Measurements from ENCODE around the gene SSX2IP. TPM values are rescaled to one million over a fixed set of nuclear protein-coding genes. Genes with fewer than 3 reads are reported as not detected.
A peak's percentile ranks its signal among the peaks of the same experiment; 100 is the strongest.

Gene SSX2IP
- total and polyA plus RNA-seq, 9 of the 15 experiments (the other 6 are each of a cell fraction or from before 2014, with no cell fraction given), result 20.6 to 96.7 (median 61.7) TPM

DNA sequence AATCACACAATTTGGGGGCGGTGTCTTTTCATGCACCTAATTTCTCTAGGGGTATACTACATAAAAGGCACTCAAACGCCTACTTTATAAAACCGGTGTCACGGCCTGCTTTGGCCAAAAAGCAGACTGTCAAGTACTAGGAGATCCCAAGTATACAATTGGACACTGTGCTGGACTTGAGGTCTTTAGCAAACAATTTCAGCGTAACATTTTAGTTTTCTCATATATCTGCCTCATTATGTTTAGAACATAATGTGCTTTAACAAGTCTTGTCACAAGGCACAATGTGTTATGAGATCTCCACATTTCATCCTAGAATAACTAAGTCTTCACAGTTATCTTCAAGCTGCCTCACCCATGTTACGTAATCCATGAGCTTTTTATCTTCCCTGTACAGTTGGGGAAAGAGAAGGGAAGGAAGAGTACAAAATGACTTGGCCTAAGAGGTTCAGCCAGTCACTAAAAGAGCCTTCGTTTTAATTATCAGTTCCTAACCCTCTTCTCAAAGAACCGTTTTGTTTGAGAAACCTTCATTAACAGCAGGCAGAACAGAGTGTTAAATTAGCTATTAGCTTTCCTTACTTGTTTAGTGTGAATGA is 1.7 kb downstream of the SSX2IP start (continued):
- TF ChIP-seq, protein P1, sequence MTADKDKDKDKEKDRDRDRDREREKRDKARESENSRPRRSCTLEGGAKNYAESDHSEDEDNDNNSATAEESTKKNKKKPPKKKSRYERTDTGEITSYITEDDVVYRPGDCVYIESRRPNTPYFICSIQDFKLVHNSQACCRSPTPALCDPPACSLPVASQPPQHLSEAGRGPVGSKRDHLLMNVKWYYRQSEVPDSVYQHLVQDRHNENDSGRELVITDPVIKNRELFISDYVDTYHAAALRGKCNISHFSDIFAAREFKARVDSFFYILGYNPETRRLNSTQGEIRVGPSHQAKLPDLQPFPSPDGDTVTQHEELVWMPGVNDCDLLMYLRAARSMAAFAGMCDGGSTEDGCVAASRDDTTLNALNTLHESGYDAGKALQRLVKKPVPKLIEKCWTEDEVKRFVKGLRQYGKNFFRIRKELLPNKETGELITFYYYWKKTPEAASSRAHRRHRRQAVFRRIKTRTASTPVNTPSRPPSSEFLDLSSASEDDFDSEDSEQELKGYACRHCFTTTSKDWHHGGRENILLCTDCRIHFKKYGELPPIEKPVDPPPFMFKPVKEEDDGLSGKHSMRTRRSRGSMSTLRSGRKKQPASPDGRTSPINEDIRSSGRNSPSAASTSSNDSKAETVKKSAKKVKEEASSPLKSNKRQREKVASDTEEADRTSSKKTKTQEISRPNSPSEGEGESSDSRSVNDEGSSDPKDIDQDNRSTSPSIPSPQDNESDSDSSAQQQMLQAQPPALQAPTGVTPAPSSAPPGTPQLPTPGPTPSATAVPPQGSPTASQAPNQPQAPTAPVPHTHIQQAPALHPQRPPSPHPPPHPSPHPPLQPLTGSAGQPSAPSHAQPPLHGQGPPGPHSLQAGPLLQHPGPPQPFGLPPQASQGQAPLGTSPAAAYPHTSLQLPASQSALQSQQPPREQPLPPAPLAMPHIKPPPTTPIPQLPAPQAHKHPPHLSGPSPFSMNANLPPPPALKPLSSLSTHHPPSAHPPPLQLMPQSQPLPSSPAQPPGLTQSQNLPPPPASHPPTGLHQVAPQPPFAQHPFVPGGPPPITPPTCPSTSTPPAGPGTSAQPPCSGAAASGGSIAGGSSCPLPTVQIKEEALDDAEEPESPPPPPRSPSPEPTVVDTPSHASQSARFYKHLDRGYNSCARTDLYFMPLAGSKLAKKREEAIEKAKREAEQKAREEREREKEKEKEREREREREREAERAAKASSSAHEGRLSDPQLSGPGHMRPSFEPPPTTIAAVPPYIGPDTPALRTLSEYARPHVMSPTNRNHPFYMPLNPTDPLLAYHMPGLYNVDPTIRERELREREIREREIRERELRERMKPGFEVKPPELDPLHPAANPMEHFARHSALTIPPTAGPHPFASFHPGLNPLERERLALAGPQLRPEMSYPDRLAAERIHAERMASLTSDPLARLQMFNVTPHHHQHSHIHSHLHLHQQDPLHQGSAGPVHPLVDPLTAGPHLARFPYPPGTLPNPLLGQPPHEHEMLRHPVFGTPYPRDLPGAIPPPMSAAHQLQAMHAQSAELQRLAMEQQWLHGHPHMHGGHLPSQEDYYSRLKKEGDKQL (CRISPR knock-in tag; IDR thresholded peaks at IDR 0.05; ENCODE audit: borderline replicate concordance), result no peak
- TF ChIP-seq CHD2 (IDR thresholded peaks at IDR 0.05; ENCODE audit: low read depth, low read length) (no peak), ZNF12 (CRISPR knock-in tag; IDR thresholded peaks at IDR 0.05) (no peak), EZH2 (IDR thresholded peaks at IDR 0.05; ENCODE audit: borderline replicate concordance, low read depth, low read length) (no peak), XRCC3 (IDR thresholded peaks at IDR 0.05) (no peak), ZC3H11A (IDR thresholded peaks at IDR 0.05; ENCODE audit: low read depth, low read length) (no peak), MCM2 (IDR thresholded peaks at IDR 0.05; ENCODE audit: low read depth) (no peak), PHF20 (IDR thresholded peaks at IDR 0.05; ENCODE audit: partially characterized antibody) (no peak), U2AF2 (optimal IDR thresholded peaks at IDR 0.05; ENCODE audit: low read depth, low read length) (no peak)
- TF ChIP-seq, protein P2, sequence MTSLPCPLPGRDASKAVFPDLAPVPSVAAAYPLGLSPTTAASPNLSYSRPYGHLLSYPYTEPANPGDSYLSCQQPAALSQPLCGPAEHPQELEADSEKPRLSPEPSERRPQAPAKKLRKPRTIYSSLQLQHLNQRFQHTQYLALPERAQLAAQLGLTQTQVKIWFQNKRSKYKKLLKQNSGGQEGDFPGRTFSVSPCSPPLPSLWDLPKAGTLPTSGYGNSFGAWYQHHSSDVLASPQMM (CRISPR knock-in tag; IDR thresholded peaks at IDR 0.05), result no peak
- TF ChIP-seq, protein P3, sequence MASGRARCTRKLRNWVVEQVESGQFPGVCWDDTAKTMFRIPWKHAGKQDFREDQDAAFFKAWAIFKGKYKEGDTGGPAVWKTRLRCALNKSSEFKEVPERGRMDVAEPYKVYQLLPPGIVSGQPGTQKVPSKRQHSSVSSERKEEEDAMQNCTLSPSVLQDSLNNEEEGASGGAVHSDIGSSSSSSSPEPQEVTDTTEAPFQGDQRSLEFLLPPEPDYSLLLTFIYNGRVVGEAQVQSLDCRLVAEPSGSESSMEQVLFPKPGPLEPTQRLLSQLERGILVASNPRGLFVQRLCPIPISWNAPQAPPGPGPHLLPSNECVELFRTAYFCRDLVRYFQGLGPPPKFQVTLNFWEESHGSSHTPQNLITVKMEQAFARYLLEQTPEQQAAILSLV (tag; IDR thresholded peaks at IDR 0.05), result peak; percentile 89
- TF ChIP-seq, protein P4, sequence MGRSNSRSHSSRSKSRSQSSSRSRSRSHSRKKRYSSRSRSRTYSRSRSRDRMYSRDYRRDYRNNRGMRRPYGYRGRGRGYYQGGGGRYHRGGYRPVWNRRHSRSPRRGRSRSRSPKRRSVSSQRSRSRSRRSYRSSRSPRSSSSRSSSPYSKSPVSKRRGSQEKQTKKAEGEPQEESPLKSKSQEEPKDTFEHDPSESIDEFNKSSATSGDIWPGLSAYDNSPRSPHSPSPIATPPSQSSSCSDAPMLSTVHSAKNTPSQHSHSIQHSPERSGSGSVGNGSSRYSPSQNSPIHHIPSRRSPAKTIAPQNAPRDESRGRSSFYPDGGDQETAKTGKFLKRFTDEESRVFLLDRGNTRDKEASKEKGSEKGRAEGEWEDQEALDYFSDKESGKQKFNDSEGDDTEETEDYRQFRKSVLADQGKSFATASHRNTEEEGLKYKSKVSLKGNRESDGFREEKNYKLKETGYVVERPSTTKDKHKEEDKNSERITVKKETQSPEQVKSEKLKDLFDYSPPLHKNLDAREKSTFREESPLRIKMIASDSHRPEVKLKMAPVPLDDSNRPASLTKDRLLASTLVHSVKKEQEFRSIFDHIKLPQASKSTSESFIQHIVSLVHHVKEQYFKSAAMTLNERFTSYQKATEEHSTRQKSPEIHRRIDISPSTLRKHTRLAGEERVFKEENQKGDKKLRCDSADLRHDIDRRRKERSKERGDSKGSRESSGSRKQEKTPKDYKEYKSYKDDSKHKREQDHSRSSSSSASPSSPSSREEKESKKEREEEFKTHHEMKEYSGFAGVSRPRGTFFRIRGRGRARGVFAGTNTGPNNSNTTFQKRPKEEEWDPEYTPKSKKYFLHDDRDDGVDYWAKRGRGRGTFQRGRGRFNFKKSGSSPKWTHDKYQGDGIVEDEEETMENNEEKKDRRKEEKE (IDR thresholded peaks at IDR 0.05; ENCODE audit: borderline replicate concordance in 1 of 2, control insufficient read depth in 1 of 2, low read depth in 2 of 2, low read length in 1 of 2), result 0 out of 4 replicates have a peak, but pooled peaks of 1 of the 2 experiments have one; percentile 40
- TF ChIP-seq, protein P5, sequence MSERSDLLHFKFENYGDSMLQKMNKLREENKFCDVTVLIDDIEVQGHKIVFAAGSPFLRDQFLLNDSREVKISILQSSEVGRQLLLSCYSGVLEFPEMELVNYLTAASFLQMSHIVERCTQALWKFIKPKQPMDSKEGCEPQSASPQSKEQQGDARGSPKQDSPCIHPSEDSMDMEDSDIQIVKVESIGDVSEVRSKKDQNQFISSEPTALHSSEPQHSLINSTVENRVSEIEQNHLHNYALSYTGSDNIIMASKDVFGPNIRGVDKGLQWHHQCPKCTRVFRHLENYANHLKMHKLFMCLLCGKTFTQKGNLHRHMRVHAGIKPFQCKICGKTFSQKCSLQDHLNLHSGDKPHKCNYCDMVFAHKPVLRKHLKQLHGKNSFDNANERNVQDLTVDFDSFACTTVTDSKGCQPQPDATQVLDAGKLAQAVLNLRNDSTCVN (CRISPR knock-in tag; IDR thresholded peaks at IDR 0.05), result no peak

Data from K562 (cell line).